Superior temporal gyrus (tissue), 1 donor: Measurements from ENCODE around the gene ANKRD27.
"Not testable (repeated sequence)": the region's sequence is repeated elsewhere in the genome, so short reads cannot be mapped to it uniquely, and the experiment has no call there.

ENCODE experiments used
- DNase-seq: peaks from one replicate; pipeline ENCODE4 v3.0.0-alpha.2; 2016; ENCODE audit errors: extremely low spot score

Gene ANKRD27

GRCh38 chr19:32674931-32675719 is at the start of gene ANKRD27:
TSS of gene ANKRD27 (minus strand) at chr19:32675180. CDS start at chr19:32659015, 16,165 bp downstream.
- peak; percentile 99 for DNase-seq

GRCh38 chr19:32720936-32721250 is 45.9 kb upstream of the ANKRD27 start:
- no peak for DNase-seq

- DNase-seq: no peak
Measured at GRCh38 chr19:32720216-32720935, 45.4 kb upstream of the ANKRD27 start.

DNA sequence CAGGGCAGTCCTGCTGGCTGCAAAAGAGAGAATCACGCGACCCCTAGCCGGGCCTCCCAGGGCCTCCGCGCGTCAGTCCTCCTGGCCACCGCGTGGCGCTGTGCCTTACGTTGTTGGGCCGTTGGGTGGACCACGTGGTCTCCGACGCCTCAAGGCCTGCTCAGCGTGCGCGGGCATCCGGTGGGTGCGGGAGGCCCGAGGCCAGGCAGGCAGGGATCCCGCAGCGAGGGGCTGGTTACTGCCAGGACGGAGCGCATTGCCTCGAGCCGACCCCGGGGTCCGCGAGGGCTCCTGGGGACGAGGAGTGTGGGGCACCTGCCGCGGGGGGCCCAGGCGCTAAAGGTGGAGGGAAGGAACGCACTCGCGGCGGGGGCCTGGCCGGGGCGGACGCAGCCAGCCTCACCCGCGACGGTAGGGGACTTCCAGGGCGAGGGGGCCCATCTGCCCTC is 44.7 kb upstream of the ANKRD27 start, which contains the start of gene TDRD12:
Gene TDRD12 (plus strand): TSS at position 157 of the 449 bp plus-strand sequence. CDS start 306 bp downstream, outside the sequence.
- no peak for DNase-seq

DNA sequence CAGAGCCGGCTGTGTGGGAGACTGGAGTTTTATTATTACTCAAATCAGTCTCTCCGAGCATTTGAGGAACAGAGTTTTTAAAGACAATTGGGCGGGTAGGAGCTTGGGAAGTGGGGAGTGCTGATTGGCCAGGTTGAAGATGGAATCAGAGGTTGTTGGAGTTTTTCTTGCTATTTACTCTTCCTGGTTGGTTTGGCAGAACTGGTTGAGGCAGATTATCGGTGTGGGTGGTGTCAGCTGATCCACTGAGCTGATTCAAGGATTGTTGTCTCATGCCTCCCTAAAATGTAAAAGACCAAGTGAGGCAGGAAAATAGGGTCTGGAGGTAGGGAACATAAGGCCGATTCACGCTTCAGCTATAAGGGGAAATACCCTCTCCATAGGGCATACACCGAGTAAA is 43.3 kb upstream of the ANKRD27 start:
- DNase-seq: no peak

GRCh38 chr19:32717496-32717895 is 42.5 kb upstream of the ANKRD27 start:
- DNase-seq: no peak

- not testable (repeated sequence) for DNase-seq
Measured at GRCh38 chr19:32716203-32716602, 41.2 kb upstream of the ANKRD27 start.

DNA sequence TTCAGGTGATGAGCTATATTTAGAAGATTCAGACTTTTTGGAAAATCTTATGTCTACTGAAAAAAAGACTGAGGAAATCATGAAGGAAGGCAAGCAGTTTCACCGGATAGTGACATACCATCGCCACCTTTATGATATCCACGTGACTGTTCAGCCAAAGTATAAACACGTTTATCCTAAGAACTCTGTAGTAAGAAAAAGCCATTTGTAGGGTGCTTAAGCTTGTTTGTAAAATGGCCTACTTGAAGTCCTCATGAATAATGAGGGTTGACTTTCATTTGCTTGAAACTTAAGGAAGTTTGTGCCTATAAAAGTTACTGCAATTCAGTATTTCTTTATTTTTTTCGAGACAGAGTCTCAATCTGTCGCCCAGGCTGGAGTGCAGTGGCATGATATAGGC is 36.8 kb upstream of the ANKRD27 start:
- DNase-seq: no peak

GRCh38 chr19:32709032-32709431 is 34.1 kb upstream of the ANKRD27 start:
- no peak for DNase-seq

GRCh38 chr19:32708457-32708856 is 33.5 kb upstream of the ANKRD27 start:
- DNase-seq: no peak

DNA sequence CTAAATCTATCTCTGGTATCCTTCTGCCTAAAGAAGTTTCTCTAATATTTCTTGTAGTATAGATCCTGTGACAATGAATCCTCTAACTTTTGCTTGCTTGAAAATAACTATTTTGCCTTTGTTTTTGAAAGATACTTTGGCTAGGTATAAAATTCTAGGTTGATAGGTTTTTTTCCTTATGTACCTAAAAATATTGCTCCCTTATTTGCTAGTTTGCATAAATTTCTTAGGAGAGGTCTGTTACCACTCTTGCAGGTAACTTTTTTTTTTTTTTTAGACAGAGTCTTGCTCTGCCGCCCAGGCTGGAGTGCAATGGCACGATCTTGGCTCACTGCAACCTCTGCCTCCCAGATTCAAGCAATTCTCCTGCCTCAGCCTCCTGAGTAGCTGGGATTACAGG is 29.0 kb upstream of the ANKRD27 start:
- DNase-seq: not testable (repeated sequence)

DNA sequence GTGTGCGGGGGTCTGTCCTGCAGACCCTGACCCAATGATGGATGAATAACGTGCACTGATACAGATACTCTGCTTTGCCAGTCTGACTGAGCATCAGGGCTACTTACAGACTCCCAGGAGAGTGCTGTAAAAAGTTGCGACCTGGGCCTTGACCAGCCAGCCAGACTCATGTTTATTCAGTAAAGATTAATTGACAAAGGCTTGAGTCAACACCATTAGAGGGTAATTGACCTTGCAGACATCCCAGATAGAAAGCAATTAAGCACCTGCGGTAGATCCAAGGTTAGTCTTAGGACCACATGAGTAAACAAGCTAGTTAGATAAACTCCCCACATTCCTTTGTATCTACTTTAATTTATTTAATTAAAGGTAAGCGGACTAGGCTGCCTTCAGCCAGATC is 27.0 kb upstream of the ANKRD27 start:
- no peak for DNase-seq

DNA sequence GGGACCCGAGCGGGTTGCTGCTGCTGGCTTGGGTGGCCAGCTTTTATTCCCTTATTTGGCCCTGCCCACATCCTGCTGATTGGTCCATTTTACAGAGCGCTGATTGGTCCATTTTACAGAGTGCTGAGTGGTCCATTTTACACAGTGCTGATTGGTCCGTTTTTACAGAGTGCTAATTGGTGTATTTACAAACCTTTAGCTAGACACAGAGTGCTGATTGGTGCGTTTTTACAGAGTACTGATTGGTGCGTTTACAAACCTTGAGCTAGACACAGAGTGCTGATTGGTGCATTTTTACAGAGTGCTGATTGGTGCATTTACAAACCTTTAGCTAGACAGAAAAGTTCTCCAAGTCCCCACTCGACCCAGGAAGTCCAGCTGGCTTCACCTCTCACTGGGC is 25.1 kb upstream of the ANKRD27 start:
- DNase-seq: not testable (repeated sequence)

GRCh38 chr19:32696771-32697170 is 21.8 kb upstream of the ANKRD27 start:
- DNase-seq: not testable (repeated sequence)

DNA sequence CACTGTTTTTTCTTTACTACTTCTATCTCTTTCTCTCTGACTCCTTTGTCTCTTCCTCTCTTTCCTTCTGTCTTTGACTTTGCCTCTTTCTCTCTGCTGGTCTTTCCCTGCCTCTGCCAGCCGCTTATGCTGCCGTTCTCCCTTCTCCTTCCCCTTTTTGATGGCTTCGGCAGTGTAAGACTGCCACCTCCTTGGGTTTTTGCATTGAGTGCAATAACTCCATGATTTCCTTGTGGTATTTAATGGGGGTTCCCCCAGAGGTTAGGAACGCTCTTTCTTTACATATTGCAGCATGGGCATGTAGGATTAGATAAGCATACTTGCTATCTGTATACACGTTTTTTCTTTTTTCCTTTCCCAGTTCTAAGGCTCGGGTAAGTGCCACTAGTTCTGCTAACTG is 20.5 kb upstream of the ANKRD27 start:
- DNase-seq: not testable (repeated sequence)

DNA sequence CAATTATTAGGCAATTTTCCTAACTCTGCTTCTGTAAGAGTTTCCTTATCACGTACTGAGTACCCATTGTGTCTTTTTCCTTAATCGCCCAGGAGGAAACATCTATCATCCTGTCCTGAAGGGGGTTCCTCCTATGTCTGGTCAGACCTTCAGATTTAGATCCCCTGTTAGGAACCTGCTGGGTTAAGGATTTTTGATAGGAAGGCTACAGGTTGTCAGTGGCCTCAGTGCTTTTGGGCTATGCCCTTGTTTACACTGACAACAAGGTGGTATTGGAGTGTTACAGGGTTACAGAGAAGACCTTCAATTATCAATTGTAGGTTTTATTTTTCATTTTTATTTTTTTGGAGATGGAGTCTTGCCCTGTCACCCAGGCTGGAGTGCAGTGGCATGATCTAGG is 19.9 kb upstream of the ANKRD27 start:
- DNase-seq: not testable (repeated sequence)

DNA sequence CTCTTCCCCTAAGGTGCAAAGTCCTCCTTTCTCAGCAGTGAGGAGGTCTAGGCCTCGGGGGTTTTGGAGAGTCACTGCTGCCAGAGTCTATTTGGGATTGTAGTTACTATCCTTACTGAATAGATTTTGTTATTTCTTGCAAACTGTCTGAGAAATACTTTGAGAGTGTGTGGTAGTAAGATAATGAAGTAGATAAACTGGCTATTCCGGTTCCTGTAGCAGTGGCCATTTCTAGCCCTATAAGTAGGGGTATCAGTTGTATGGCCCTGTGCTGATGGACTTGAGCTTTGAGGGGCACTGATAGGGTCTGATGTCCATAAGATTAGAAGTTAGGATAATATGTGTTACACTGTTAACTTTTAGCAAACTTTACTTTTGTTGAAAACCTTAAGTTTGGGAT is 19.3 kb upstream of the ANKRD27 start:
- not testable (repeated sequence) for DNase-seq

DNA sequence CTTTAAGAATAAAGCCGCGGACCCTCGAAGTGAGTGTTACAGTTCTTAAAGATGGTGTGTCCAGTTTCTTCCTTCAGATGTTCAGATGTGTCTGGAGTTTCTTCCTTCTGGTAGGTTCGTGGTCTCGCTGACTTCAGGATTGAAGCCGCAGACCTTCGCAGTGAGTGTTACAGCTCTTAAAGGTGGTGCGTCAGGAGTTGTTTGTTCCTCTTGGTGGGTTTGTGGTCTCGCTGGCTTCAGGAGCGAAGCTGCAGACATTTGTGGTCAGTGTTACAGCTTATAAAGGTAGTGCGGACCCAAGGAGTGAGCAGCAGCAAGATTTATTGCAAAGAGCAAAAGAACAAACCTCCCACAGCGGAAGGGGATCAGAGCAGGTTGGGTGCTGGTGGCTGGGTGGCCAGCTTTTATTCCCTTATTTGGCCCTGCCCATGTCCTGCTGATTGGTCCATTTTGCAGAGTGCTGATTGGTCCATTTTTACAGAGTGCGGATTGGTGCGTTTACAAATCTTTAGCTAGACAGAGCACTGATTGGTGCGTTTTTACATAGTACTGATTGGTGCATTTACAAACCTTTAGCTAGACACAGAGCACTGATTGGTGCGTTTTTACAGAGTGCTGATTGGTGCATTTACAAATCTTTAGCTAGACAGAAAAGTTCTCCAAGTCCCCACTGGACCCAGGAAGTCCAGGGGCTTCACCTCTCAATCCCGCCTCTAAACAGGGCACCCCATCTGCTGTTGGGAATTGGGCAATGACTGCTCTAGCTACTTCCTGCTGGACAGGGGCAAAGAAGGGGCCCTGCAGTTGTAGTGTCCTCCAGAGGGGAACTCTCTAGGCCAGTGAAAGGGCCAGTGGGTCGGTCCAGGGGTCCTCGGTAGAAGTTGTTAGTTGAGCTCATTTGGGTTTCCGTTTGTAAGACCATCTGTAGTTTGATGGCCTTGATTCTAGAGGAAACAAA is 18.4 kb upstream of the ANKRD27 start:
- not testable (repeated sequence) for DNase-seq

DNA sequence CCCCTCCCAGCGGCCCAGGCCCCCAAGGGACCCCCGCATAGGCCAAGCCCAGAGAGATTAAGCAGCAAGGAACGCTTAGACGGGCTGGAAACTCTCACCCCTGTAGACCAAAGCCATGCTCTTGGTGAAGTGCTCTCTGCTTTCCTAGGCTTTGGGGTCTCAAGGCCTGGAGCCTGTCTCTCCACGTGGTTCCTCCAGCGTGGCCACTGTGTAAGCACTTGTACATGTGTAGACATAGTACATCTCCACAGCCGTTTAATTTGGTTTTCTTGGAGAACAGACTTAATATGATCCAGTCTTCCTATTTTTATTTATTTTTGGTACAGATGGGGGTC is 17.7 kb upstream of the ANKRD27 start:
- no peak for DNase-seq

DNA sequence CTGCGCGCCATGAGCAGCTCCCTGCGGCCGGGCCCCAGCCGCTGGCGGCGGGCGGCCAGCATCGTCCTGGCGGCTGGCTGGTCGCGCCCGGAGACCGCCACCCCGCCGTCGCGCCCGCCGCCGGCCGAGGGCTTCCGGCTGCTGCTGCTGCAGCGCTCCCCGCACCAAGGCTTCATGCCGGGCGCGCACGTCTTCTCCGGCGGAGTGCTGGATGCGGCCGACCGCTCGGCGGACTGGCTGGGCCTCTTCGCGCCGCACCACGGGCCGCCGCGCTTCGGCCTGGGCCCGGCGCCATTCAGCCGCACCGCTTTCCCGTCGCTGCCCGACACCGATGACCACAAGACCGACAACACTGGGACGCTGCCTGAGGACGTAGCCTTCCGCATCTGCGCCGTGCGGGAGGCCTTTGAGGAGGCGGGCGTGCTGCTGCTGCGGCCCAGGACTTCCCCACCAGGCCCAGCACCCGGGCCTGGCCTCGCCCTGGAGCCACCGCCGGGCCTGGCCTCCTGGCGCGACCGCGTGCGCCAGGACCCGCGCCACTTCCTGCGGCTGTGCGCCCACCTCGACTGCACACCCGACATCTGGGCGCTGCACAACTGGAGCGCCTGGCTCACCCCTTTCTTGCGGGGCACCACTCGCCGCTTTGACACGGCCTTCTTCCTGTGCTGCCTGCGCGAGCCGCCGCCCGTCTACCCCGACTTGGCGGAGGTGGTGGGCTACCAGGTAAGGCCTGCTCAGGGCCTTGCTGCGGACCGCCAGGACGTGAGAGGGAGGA is 17.2 kb upstream of the ANKRD27 start:
- DNase-seq: peak; percentile 56

DNA sequence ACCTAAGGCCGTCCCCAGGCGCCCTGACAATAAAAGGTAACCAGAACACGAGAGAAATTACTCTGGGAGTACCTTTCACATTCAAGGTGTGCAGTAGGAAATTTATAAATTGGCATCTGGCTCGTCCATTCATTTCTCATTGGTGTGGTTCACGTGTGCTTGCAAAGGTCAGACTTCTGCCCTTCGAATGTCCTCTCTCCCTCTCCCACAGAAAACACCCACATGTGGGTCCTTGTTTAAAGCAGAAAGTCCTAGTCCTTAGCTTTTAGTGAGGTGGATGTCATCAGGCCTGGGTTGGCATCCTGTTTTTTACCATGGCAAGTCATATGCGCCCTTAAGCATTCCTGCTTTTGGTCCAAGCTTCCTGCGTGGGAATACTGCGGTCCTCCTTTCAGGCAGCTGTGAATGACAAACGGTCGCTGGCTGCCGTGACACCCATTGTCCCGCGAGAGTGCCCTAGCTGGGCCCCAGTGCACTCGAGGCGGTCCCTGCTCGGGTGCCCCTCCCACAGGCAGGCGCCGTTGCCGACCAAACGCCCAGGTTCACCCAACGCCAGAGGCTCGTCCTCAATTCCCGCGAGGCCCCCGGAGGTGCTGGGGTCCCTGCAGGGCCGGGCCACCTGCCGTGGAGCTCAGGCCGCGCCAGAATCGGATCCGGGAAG is 16.4 kb upstream of the ANKRD27 start, which contains the start of gene NUDT19:
Gene NUDT19 (plus strand): TSS at position 531 of the 661 bp plus-strand sequence. CDS start 140 bp downstream, outside the sequence.
- peak; percentile 80 for DNase-seq
